Right kidney (tissue), 9 donors: ENCODE measurements around the gene MAPKAP1.

Experiments
- DNase-seq: peaks from one replicate; pipeline ENCODE4 v3.0.0-alpha.2; 2016
- long read RNA-seq, 8 donors: transcript quantifications; one replicate each; lab custom pipeline, GENCODE V29; 2026

MAPKAP1 gene
- long read RNA-seq, donor 1, transcript MAPKAP1-201 (12 exons, 3,395 nt), result major isoform, 8 of 19 reads
- long read RNA-seq, donor 1, transcript MAPKAP1-202 (11 exons, 3,256 nt), result minor isoform, 7 of 19 reads
- long read RNA-seq, donor 1, partial matches to known transcripts, result 0 of 19 reads
- long read RNA-seq, donor 1, other reads (novel, unspliced or antisense), result 0 of 19 reads
- long read RNA-seq, donor 2, partial matches to known transcripts, result 0 of 6 reads
- long read RNA-seq, donor 2, other reads (novel, unspliced or antisense), result 0 of 6 reads
- long read RNA-seq, donor 3, transcript MAPKAP1-201 (12 exons, 3,395 nt), result major isoform, 5 of 11 reads
- long read RNA-seq, donor 3, partial matches to known transcripts, result 0 of 11 reads
- long read RNA-seq, donor 3, other reads (novel, unspliced or antisense), result 0 of 11 reads
- long read RNA-seq, donor 4, transcript MAPKAP1-201 (12 exons, 3,395 nt), result major isoform, 7 of 24 reads
- long read RNA-seq, donor 4, partial matches to known transcripts, result 13 of 24 reads
- long read RNA-seq, donor 4, other reads (novel, unspliced or antisense), result 0 of 24 reads
- long read RNA-seq, donor 5, transcript MAPKAP1-202 (11 exons, 3,256 nt), result minor isoform, 6 of 22 reads
- long read RNA-seq, donor 5, transcript MAPKAP1-201 (12 exons, 3,395 nt), result major isoform, 13 of 22 reads
- long read RNA-seq, donor 5, partial matches to known transcripts, result 0 of 22 reads
- long read RNA-seq, donor 5, other reads (novel, unspliced or antisense), result 0 of 22 reads
- long read RNA-seq, donor 6, partial matches to known transcripts, result 23 of 26 reads
- long read RNA-seq, donor 6, other reads (novel, unspliced or antisense), result 0 of 26 reads
- long read RNA-seq, donor 7, transcript MAPKAP1-201 (12 exons, 3,395 nt), result major isoform, 5 of 27 reads
- long read RNA-seq, donor 7, partial matches to known transcripts, result 16 of 27 reads
- long read RNA-seq, donor 7, other reads (novel, unspliced or antisense), result 0 of 27 reads
- long read RNA-seq, donor 8, transcript MAPKAP1-201 (12 exons, 3,395 nt), result major isoform, 8 of 19 reads
- long read RNA-seq, donor 8, partial matches to known transcripts, result 5 of 19 reads
- long read RNA-seq, donor 8, other reads (novel, unspliced or antisense), result 0 of 19 reads

DNA sequence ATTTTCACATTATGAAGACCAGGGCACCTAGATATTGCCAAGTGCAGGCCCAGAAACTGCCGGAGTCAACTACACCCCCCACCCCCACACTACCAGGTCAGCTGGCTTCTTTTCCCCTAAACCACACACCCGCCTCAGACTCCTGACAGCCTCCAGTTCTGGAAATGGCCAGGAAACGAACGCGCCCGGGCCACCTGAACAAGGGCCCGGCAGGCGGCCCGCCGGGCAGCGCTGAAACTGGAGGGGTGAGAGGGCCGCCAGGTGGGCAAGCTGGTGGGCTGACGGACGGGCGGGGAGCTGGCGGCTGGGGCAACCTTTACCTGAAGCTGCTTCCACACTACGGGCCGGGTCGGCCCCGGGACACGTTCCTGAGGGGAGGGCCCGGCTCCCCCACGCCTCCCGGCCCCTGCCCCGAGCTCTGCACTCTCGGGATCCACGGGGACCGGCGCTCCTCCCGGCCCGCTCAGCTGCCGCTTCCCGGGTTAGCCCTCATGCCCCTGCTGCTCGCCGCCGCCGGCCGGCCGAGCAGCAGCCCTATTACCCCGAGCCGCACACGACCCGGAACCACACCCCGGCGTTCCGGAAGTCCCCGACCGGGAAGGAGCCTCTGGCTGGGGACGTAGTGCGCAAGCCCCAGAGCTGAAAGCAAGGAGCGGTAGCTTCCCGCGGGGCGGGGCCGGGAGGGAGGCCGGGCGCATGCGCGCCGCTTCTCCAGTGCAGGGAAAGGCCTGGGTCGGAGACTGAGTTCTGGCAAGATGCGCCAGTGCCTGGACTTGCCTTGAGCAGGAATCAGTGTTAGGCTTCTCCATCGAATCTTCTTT is at the start of gene MAPKAP1:
MAPKAP1 (minus strand) TSS at position 558 of the 821 bp plus-strand sequence. CDS start 34,634 bp downstream, outside the sequence.
- DNase-seq, result peak; percentile 82

DNA sequence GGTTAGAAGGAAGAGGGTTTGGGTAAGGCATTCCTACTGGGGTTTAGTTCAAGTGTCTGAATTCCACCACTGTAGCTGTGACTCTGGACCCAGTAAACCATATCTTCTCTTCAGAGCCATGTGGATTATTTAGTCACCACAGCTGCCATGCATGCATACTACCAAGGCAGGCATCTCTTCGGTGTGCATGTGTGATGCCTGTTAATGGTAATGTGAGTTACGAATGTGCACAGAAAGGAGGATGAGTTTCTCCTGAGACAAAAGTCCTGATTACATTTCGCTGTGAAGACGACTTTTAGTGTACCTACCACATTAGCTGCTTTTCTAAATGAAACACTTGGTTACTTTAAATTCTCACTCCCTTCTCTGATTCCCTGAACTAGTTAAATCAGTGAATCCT is 49.5 kb upstream of the MAPKAP1 start:
- no peak for DNase-seq

DNA sequence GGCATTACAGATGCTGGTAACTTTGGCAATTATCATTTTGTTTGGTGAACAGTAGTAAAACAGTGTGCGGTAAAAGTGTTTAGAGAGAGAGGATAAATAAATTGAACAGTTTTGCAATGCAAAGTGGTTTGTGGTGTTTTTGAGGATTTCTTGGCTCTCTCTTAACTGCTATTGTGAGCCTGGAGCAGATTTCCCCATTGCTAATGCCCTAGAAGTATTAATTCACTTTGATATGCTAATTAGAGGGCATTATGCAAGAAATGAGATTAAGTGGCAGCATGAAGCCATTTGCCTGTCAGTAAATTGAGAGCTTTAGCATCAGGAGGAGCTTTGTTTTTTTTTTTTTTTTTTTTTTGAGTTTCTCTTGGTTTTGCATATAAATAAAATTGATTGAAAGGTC is 48.3 kb upstream of the MAPKAP1 start:
- no peak for DNase-seq

GRCh38 chr9:125754096-125754495 is 47.1 kb upstream of the MAPKAP1 start:
- no peak for DNase-seq

- no peak for DNase-seq
Measured at GRCh38 chr9:125752070-125752628, 45.1 kb upstream of the MAPKAP1 start.

GRCh38 chr9:125750627-125751011 is 43.6 kb upstream of the MAPKAP1 start:
- DNase-seq, result peak; percentile 28

DNA sequence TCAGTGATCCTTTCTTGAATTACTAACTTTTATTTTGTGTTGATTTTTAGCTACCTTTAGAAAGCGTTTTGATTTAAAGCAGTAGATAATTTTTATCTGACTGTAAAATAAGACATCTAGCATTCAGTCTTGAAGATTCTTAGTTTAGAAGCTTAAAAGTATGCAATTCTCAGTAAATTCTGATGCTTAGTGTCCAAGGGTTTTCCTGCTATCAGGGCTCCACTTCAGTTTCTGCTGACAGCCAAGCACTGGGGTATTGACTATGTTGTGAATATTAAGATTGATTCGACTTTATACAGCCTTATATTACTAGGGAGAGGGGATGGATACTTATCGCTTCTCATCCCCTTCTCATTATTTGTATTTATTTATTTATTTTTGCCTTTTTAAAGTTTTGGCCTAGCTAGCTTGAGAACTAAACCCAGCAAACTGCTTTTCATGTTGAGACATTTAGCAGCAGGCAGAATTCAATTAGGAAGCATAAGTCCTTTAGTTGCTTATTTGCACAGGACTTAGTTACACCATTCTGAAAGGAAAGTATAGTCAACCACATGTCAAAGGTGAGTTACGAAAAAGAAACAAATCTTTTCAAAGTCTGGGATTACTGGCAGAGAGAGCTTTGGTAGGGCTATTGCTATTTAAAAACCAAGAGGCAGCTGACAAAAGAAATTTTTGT is 43.1 kb upstream of the MAPKAP1 start:
- no peak for DNase-seq

DNA sequence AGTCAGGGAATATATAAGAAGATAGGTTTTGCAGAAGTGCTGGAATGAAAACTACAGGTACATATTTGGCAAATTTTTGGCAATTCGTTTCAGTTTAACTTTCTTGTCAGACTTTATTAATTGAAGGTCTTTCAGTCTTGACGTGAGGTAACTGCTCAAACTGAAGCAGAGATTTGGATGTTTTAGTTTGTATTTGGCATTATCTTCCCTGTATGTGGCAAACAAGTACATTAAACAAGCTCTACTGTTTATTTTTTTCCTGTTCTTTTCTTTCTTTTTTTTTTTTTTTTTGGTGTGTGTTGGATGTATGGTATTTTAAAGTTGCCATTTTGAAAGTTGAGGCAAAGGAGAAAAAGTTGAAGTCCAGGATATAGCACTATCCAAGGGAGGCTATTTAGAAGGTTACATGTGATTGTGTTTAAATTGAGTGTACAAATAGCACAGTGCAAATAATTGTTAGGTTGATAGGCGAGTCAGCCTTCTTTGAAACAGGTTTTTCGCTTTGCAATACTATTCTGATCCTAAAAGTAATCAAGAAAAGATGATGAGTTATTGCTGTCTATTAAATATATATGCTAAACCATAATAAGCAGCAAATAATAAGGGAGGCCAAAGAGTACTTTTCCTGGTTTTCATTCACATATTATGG is 42.4 kb upstream of the MAPKAP1 start:
- DNase-seq, result no peak

GRCh38 chr9:125748446-125749099 is 41.6 kb upstream of the MAPKAP1 start:
- DNase-seq, result peak; percentile 75

GRCh38 chr9:125747765-125748445 is 40.9 kb upstream of the MAPKAP1 start:
- DNase-seq, result peak; percentile 73

DNA sequence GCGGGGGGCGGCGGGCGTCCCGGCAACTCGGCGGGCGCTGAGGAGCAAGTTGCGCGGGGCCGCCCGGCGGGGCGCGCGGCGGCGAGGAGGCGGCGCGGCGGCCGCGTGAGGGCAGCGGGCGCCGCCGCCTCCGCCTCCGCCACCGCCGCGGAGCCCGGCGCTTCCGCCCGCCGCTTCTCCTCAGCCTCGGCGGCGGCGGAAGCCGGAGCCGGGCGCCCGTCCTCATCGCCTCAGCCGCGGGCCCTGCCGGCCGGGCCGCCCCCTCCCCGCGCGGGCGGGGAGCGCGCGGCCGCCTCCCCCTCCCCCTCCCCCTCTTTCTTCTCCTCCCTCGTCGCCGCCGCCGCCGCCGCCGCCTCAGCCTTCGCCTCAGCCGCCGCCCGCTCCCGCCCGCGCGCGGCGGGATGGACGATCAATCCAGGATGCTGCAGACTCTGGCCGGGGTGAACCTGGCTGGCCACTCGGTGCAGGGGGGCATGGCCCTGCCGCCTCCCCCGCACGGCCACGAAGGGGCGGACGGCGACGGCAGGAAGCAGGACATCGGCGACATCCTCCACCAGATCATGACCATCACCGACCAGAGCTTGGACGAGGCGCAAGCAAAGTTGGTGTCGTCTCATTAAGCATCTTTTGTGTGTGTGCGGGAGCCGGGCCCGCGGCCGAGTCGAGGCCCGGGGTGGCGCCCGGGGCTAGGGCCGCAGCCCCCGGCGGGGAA is 40.2 kb upstream of the MAPKAP1 start, which contains the start of gene PBX3:
PBX3 (plus strand) TSS at position 321 of the 712 bp plus-strand sequence.
- DNase-seq, result peak; percentile 88

DNA sequence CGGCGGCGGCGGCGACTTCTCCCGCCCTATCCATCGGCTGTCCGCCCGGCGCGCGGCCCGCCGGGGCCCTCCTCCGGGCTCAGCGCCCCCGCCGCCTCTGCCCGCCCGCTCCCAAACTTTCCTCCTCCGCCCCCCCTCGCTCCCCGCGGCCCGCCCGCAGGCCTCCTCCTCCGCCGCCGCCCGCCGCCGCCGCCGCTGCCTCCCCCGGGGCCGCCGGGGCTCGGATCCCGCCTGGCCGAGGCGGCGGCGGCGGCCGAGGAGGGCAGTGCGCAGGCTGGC is 39.7 kb upstream of the MAPKAP1 start:
- DNase-seq, result no peak

GRCh38 chr9:125746017-125746773 is 39.2 kb upstream of the MAPKAP1 start:
- peak; percentile 95 for DNase-seq

DNA sequence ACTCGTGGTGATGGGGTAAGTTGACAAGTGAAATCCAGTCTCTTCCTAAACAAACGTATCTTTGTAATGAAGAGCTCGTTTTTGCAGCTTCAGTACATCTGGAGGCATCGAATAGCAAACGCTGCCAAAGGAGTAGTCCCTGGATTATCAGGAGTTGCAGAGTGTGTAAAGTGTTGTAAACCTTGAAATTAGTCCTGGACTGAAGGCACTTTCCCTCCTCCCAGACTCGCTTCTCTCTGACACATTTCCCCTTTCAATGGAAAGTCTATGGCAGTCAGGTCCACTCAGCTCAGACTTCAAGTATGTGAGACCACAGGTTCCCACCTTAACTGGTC is 38.6 kb upstream of the MAPKAP1 start:
- DNase-seq, result no peak

DNA sequence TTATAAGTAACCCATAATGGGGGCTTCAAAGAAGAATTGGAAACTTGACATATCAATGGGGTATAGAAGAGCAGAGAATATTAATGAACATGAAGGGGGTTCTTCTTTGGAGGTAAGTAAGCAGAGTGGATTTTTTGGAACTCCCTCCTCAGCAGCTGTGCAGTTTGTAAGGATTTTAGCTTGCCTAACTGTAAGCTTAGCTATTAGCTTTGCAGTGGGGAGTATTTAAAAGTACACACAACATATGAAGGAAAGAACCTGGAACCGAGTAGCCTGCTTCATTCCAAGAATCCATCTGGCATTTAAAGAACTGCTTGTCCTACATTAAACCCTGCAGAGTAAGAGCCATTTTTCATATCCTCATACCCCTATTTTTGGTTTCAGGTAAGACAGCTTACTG is 38.0 kb upstream of the MAPKAP1 start:
- DNase-seq, result no peak

- no peak for DNase-seq
Measured at GRCh38 chr9:125744616-125745015, 37.6 kb upstream of the MAPKAP1 start.

GRCh38 chr9:125743682-125744428 is 36.8 kb upstream of the MAPKAP1 start:
- DNase-seq, result no peak
